ENCODE data around the gene GPR155.

DNA sequence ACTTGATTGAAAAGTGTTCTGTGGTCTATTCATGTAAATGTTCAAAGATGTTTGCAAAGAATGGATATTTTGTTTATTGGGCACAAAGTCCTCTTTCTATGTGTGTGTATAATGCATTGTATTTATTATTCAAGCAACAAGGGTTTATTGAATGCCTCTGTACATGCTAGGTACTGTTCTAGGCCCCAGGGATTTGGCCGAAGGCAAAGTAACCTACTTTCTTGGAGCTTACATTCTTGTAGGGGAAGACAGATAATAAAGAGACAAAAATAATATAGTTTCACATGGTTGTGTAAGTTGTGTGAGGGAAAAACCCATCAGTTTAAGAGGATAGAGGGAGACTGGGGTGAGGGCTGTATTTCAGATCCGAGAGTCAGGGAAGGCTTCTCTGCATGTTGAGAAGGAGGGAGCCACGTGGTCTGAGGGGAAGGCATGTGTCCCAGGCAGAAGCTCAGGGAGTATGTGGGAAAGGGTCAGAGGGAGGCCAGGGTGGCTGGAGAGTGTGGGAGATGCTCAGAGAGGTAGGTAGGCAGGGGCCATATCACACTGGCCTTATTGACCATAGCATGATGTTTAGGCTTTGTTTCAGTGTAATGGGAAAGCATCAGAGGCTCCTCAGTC lies 40.4 kb upstream of the GPR155 start:
- TF ChIP-seq, protein P1, sequence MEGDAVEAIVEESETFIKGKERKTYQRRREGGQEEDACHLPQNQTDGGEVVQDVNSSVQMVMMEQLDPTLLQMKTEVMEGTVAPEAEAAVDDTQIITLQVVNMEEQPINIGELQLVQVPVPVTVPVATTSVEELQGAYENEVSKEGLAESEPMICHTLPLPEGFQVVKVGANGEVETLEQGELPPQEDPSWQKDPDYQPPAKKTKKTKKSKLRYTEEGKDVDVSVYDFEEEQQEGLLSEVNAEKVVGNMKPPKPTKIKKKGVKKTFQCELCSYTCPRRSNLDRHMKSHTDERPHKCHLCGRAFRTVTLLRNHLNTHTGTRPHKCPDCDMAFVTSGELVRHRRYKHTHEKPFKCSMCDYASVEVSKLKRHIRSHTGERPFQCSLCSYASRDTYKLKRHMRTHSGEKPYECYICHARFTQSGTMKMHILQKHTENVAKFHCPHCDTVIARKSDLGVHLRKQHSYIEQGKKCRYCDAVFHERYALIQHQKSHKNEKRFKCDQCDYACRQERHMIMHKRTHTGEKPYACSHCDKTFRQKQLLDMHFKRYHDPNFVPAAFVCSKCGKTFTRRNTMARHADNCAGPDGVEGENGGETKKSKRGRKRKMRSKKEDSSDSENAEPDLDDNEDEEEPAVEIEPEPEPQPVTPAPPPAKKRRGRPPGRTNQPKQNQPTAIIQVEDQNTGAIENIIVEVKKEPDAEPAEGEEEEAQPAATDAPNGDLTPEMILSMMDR (IDR thresholded peaks at IDR 0.05; ENCODE audit: poor library complexity, severe bottlenecking) = no peak
- TF ChIP-seq EZH2 (IDR thresholded peaks at IDR 0.05; ENCODE audit: borderline replicate concordance, insufficient read depth, low read length, poor library complexity, severe bottlenecking) (no peak), EP300 (conservative IDR thresholded peaks at IDR 0.05; ENCODE audit: poor library complexity, severe bottlenecking) (no peak)
- TF ChIP-seq, protein P2, sequence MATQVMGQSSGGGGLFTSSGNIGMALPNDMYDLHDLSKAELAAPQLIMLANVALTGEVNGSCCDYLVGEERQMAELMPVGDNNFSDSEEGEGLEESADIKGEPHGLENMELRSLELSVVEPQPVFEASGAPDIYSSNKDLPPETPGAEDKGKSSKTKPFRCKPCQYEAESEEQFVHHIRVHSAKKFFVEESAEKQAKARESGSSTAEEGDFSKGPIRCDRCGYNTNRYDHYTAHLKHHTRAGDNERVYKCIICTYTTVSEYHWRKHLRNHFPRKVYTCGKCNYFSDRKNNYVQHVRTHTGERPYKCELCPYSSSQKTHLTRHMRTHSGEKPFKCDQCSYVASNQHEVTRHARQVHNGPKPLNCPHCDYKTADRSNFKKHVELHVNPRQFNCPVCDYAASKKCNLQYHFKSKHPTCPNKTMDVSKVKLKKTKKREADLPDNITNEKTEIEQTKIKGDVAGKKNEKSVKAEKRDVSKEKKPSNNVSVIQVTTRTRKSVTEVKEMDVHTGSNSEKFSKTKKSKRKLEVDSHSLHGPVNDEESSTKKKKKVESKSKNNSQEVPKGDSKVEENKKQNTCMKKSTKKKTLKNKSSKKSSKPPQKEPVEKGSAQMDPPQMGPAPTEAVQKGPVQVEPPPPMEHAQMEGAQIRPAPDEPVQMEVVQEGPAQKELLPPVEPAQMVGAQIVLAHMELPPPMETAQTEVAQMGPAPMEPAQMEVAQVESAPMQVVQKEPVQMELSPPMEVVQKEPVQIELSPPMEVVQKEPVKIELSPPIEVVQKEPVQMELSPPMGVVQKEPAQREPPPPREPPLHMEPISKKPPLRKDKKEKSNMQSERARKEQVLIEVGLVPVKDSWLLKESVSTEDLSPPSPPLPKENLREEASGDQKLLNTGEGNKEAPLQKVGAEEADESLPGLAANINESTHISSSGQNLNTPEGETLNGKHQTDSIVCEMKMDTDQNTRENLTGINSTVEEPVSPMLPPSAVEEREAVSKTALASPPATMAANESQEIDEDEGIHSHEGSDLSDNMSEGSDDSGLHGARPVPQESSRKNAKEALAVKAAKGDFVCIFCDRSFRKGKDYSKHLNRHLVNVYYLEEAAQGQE (IDR thresholded peaks at IDR 0.05; ENCODE audit: borderline replicate concordance) = no peak

Data from neural cell (in vitro differentiated cells).